ENCODE data around the gene ALG12.
A peak's percentile ranks its signal among the peaks of the same experiment; 100 is the strongest.

GRCh38 chr22:49861642-49862495 lies 56.4 kb downstream of the ALG12 start:
- TF ChIP-seq CTCF (conservative IDR thresholded peaks at IDR 0.05; ENCODE audit: low read length) = 0 out of 2 replicates have a peak, but pooled peaks have one; percentile 10
- TF ChIP-seq EZH2phosphoT487 (IDR thresholded peaks at IDR 0.05; ENCODE audit: borderline replicate concordance, low read depth, low read length) = no peak

All from OCI-LY7 (cell line).